HEK293 (cell line): Measurements from ENCODE around the gene ENO4.

Experiments used
- CTCF ChIA-PET: fragments of 350-600 bp; formaldehyde crosslinking; extraction: SDS; loops from one replicate; lab custom pipeline; 2021; ENCODE audit warnings: antibody characterized with exemption; lab: Yijun Ruan, JAX
- POLR2A ChIA-PET: fragments of 300-600 bp; formaldehyde crosslinking; extraction: SDS; loops from one replicate; lab custom pipeline; 2020; ENCODE audit warnings: antibody characterized with exemption, inconsistent platforms; lab: Yijun Ruan, JAX
- H3K27ac ChIP-seq: fragments of 200-500 bp; sonication (Bioruptor generic); 2 replicates; pipeline ENCODE4 v1.5.1; 2014; ENCODE audit warnings: low read depth, low read length, control low read depth, inconsistent platforms; ENCODE audit errors: extremely low read depth
- H3K36me3 ChIP-seq, 2 experiments: fragments of 200-500 bp in 1 of 2; sonication (Bioruptor generic) in 1 of 2; 1 replicate in 1 of 2; 2 replicates in 1 of 2; pipeline ENCODE4 v1.5.1; 2014 to 2017; ENCODE audit warnings: inconsistent platforms in 2 of 2, low read length in 2 of 2; ENCODE audit not compliant: control insufficient read depth in 2 of 2, insufficient read depth in 1 of 2
- H3K4me1 ChIP-seq: fragments of 200-500 bp; sonication (Bioruptor generic); 2 replicates; pipeline ENCODE4 v1.5.1; 2014; ENCODE audit warnings: mild to moderate bottlenecking, low read length, inconsistent platforms; ENCODE audit not compliant: control insufficient read depth, insufficient read depth
- H3K4me3 ChIP-seq: 2 replicates; pipeline ENCODE4 v1.5.1; 2011; ENCODE audit warnings: low read depth, mild to moderate bottlenecking, control low read depth, low read length, moderate library complexity
- H3K9me3 ChIP-seq: fragments of 200-500 bp; sonication (Bioruptor generic); 2 replicates; pipeline ENCODE4 v1.5.1; 2014; ENCODE audit warnings: low read depth, low read length, inconsistent platforms; ENCODE audit not compliant: control insufficient read depth, insufficient read depth
- AEBP2 ChIP-seq: fragments of 450-650 bp; formaldehyde crosslinking; IDR thresholded peaks from 2 replicates; pipeline ENCODE4 v1.5.1; 2016; ENCODE audit warnings: missing biosample characterization, missing genetic modification characterization, borderline replicate concordance
- PRDM1 ChIP-seq: fragments of 450-650 bp; formaldehyde crosslinking; IDR thresholded peaks from 2 replicates; pipeline ENCODE4; 2016; ENCODE audit warnings: missing biosample characterization, missing genetic modification characterization
- WT1 ChIP-seq: fragments of 450-650 bp; formaldehyde crosslinking; IDR thresholded peaks from 2 replicates; pipeline ENCODE4 v1.5.1; 2016; ENCODE audit warnings: missing biosample characterization, missing genetic modification characterization
- ZBTB44 ChIP-seq: fragments of 450-650 bp; IDR thresholded peaks from 2 replicates; pipeline ENCODE4 v1.5.1; 2018; ENCODE audit warnings: missing biosample characterization, mild to moderate bottlenecking, missing genetic modification characterization
- ZBTB48 ChIP-seq: fragments of 450-650 bp; formaldehyde crosslinking; IDR thresholded peaks from 2 replicates; pipeline ENCODE4 v1.5.1; 2016; ENCODE audit warnings: missing biosample characterization, missing genetic modification characterization
- ZNF394 ChIP-seq: fragments of 450-650 bp; formaldehyde crosslinking; IDR thresholded peaks from 2 replicates; pipeline ENCODE4 v1.5.1; 2016; ENCODE audit warnings: missing biosample characterization, missing genetic modification characterization, mild to moderate bottlenecking, moderate library complexity, borderline replicate concordance
- ZNF398 ChIP-seq: fragments of 450-650 bp; formaldehyde crosslinking; IDR thresholded peaks from 2 replicates; pipeline ENCODE4 v1.5.1; 2017; ENCODE audit warnings: missing biosample characterization, missing genetic modification characterization
- ZNF473 ChIP-seq: fragments of 450-650 bp; formaldehyde crosslinking; IDR thresholded peaks from 2 replicates; pipeline ENCODE4 v1.5.1; 2017; ENCODE audit warnings: missing biosample characterization, missing genetic modification characterization
- ZNF48 ChIP-seq: fragments of 450-650 bp; formaldehyde crosslinking; IDR thresholded peaks from 2 replicates; pipeline ENCODE4 v1.5.1; 2016; ENCODE audit warnings: missing biosample characterization, missing genetic modification characterization
- ZNF529 ChIP-seq: fragments of 450-650 bp; formaldehyde crosslinking; IDR thresholded peaks from 2 replicates; pipeline ENCODE4 v1.5.1; 2017; ENCODE audit warnings: missing genetic modification characterization, missing biosample characterization; ENCODE audit not compliant: insufficient replicate concordance
- ZNF555 ChIP-seq: fragments of 450-650 bp; formaldehyde crosslinking; conservative IDR thresholded peaks from 2 replicates; pipeline ENCODE4 v1.5.1; 2017; ENCODE audit warnings: missing biosample characterization, mild to moderate bottlenecking, missing genetic modification characterization, inconsistent platforms
- ZNF621 ChIP-seq: fragments of 450-650 bp; formaldehyde crosslinking; IDR thresholded peaks from 2 replicates; pipeline ENCODE4 v1.5.1; 2017; ENCODE audit warnings: missing biosample characterization, missing genetic modification characterization
- ZNF639 ChIP-seq: fragments of 450-650 bp; formaldehyde crosslinking; IDR thresholded peaks from 2 replicates; pipeline ENCODE4 v1.5.1; 2016; ENCODE audit warnings: missing biosample characterization, missing genetic modification characterization
- ZNF701 ChIP-seq: fragments of 450-650 bp; formaldehyde crosslinking; IDR thresholded peaks from 2 replicates; pipeline ENCODE4 v1.5.1; 2016; ENCODE audit warnings: missing biosample characterization, missing genetic modification characterization

ENO4 gene

GRCh38 chr10:116838143-116838725, 11.1 kb upstream of the ENO4 start (continued):
- no peak for TF ChIP-seq ZNF639

- Histone ChIP-seq H3K9me3 (no peaks in the 10 kb centered on the region), H3K4me1 (no peaks in the 10 kb centered on the region), H3K27ac (no peak overlapping the region), H3K36me3 (no peaks in the 10 kb centered on the region), H3K4me3 (no peak overlapping the region)
- ChIA-PET POLR2A (no interaction called here), CTCF (interaction anchor here (0.6 to 2.0 kb wide), 4 partner anchors 49 to 334 kb away, joined by 3 to 9 read pairs (median 5); no protein-coding TSS in a partner anchor)
- TF ChIP-seq ZNF701, result no peak
- no peak for TF ChIP-seq WT1
These were observed 8.8 kb upstream of the ENO4 start for GRCh38 chr10:116840389-116841075.

GRCh38 chr10:116845823-116846222, 3.5 kb upstream of the ENO4 start:
- TF ChIP-seq PRDM1 (tag by site-specific recombination) (peak; percentile 69), ZNF529 (no peak)
- Histone ChIP-seq H3K36me3 (no peaks in the 10 kb centered on the region), H3K9me3 (no peaks in the 10 kb centered on the region), H3K27ac (no peak overlapping the region), H3K4me3 (no peak overlapping the region), H3K4me1 (no peaks in the 10 kb centered on the region)
- ChIA-PET CTCF (interaction anchor here (0.7 kb wide), 2 partner anchors 10 to 381 kb away, joined by 3 to 4 read pairs; no protein-coding TSS in a partner anchor), POLR2A (no interaction called here)

- H3K9me3 ChIP-seq, result no peaks in the 10 kb centered on the region
- TF ChIP-seq ZNF48 (no peak), ZNF555 (tag by site-specific recombination) (no peak), ZBTB48 (tag by site-specific recombination) (peak; percentile 28; the same call in 1 of the 2 replicates), AEBP2 (tag by site-specific recombination) (no peak), ZNF398 (0 out of 2 replicates have a peak, but pooled peaks have one; percentile 11), ZNF394 (tag by site-specific recombination) (no peak), ZBTB44 (tag by site-specific recombination) (no peak), ZNF473 (tag by site-specific recombination) (no peak), ZNF621 (tag by site-specific recombination) (no peak)
- POLR2A ChIA-PET, result interaction anchor here (1.1 to 1.5 kb wide), 3 partner anchors 10 to 157 kb away, joined by 4 to 7 read pairs (median 5); partner anchors contain the start of gene SHTN1
- peak overlapping the region; percentile 47 for H3K4me3 ChIP-seq
- CTCF ChIA-PET, result no interaction called here
- H3K27ac ChIP-seq, result peak overlapping the region; percentile 69
- H3K36me3 ChIP-seq, result no peaks in the 10 kb centered on the region
- H3K4me1 ChIP-seq, result no peaks in the 10 kb centered on the region
These were observed 1.0 kb upstream of the ENO4 start for GRCh38 chr10:116848032-116848943.
